CD4-positive, alpha-beta T cell treated with Interferon alpha-2 for 1 hour (primary cell): ENCODE results near the gene ZNF385B.
"Not testable (repeated sequence)": the region's sequence is repeated elsewhere in the genome, so short reads cannot be mapped to it uniquely, and the experiment has no call there.

Experiments used
- DNase-seq, 2 donors: peaks; one replicate each; pipeline ENCODE4 v3.0.0-alpha.2; 2020 to 2022

Gene ZNF385B

DNA sequence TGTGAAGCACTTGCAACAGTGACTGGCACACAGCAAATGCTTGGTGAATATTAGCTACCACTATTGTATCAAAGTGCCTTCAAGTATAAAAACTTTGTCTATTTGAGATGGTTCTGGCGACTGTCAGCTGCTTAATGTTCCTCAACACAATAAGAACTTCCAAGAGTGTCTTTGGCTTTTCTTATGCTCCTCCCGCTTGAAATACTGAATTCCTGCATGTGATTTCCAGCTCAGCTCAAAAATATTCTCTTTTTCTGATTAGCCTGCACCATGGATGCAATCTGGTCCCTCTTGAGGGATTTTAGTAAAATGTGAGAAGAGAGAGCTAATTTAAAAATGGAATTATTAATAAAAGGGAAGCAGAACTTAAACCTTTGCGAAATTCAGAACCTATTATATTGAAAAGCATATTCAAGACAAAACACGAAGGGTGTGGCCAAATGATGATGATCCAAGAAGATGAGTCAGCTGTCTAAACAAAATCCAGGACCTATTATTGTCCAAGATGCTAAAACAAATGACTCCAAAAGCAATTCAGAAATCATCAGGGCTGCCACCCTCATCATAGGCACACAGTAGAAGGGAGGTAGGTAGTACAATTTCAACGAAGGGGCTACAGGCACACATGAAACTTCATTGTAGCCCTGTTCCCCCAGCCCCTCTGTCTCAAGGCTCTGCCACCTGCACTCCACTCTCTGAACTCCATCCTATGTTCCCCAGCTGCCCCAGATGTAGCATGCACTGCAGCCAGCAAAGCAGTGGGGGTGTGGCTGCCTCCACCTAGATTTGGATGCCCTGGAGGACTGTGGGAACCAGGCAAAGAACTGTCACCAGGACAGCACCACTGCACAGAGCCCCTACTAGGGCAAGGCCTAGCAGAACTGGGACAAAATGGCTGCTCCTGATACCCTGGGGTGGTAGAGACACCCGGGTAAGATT lies 190.1 kb downstream of the ZNF385B start:
- no peak for DNase-seq

DNA sequence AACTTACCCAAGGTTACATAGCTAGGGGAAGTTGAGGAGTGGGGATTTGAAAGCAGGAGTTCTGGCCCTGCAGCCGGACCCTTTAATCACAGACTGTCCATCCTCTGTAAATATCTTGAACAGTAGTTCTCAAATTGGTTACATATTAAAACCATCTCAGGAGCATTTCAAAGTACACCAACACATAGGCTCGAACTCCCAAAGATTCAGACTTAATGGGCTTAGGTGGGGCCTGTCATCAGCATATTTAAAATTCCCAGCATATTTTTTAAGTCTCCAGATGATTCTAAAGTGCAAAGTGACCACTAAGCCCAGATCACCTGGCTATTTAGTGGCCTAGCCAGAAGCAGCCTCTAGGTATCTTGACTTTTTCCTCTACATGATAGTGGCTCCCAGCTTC lies 192.2 kb downstream of the ZNF385B start:
- DNase-seq = no peak

DNA sequence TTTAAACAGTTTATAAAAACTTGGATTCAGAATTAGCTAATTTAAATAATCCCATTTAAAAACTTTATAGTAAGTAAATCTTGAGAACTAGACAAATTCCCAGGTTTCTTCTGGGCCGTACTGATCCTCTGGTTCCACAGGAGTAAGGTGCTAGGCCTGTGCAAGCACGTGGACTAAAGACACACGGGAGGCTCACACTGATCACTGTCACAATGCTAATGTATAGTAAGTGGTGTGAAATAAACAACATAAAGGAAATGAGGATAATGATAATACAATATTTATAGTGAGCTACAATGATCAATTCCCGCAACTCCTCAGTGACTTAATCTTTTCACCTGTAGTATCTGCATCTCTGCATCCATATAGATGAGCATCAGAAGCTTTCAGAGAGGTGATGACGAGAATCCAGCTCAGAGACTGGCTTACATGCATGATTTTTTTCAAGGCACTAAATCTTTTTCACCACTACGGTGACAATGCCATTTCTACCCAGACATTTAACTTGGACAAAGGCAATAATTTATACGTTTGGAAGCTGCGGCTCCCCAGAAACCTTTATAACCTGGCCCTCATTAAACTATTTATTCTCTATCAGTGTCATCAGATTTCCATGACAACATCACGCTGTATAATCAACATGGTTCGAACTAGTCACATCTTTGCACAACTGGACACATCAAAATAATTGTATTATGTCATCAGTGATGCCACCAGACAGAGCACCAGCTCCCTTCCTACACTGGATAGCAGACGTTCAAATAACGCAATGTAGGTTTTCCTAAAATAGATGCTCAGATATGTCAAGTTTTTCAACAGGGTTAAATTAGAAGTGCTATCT lies 196.2 kb downstream of the ZNF385B start:
- no peak for DNase-seq

DNA sequence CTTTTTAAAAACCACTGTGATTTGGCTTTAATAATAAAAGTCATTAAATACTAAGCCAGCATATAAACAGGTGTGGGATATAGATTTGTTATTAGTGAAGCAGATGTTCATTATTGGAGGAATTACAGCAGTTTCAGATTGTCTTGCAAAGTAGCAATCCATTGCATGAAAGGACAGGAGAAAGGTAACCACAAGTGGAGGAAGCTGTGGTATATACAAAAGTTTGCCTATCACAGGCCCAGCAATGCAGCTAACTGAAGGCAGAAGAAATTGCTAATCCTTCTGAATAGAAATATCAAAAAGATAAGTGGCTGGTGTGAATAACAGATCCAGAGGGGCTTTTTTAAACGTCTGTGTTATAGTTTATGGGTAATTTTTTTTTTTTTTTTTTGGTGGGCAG lies 199.4 kb downstream of the ZNF385B start:
- no peak for DNase-seq

DNA sequence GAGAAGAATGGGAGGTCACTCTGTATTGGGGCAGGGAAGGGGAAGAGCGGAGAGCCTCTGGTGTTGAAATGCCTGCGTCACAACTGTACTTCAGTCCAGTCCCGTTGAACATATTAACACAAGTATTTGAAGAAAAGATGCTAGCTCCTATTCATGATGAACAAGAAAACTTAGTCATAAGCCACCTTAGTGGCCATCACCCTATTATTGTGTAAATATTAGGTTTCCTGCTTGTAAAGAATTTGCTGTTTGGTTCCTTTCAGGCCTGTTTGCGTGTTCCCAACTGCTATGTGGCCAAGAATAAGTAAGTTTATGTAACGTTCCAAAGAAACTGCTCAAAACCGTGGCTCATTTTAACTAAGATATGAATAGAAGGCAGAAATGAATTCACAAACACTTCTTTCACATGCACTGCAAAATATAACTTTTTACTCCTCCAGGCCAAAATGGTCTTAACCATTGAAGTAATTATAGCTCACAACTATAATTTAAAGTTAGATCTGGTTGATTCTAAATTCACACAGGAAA lies 204.3 kb downstream of the ZNF385B start:
- no peak for DNase-seq

DNA sequence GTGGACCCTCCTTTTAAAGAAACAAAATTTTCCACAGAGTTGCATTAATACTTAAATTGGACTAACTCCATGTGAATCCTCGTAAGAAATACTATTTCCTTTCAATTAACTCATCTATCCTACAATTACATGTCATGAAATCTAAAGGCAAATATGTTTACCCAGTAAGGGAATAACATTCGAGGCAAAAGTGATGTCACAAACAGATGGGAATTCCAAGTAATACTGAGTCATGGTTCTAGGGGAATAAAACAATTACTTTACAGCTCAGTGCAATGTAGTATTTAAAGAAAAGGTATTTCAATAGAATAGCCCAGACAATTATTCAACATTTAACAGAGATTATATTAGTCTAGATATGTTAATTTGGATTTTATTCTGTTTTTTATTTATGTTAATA lies 205.8 kb downstream of the ZNF385B start:
- DNase-seq = no peak

DNA sequence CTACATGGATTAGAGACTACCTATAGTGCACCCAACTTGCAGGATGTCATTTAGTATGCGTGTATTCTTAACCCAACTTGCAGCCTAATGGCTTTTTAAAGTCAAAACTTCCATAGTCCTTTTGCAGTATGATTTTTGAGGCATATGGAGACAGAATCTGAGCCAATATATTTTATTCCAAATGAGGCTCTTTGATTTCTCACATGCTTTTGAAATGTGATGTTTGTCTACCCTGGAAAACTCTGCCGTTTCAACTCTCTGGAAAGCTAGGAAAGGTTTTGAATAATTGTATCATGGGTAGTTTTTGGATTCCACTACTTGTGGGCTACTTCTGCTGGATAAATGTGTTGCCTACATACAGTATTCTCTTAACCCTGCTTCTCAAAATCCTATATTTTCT lies 206.6 kb downstream of the ZNF385B start:
- DNase-seq = no peak

DNA sequence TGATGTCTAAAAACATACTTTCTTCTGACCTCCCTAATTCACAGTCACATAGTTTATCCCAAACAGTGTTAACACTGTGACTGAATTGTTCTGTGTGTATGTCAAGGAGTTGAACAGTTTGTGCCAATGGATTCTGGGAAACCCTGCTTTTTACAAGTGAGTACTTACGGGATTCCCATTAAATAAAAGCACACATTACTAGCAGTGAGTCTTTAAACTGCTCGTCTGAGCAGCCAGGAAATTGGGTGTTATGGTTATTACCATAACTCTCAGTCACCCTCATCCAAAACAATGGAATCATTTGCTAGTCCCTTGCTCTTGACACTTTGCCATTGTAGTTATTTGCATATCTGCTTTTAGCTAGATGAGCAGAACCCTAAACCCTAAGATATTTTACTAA lies 209.1 kb downstream of the ZNF385B start:
- DNase-seq = no peak

DNA sequence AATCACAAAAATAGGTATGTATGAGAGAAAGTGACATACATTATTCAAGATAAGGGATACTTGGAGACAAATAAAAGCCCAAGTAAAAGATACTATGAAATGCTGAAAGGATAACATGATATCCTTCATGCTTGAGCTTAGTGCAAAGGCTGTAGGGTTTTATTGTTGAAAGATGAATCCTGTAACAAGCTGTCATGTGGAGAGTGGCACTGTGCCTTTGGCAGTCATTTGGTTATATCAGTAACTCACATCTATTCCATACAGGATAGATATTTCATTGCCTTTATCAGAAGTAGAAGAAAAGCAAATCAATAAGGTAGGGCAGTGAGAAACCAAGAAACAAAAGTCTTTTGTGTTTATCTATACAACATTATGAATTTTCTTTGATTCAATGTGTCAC lies 211.0 kb downstream of the ZNF385B start:
- no peak for DNase-seq

DNA sequence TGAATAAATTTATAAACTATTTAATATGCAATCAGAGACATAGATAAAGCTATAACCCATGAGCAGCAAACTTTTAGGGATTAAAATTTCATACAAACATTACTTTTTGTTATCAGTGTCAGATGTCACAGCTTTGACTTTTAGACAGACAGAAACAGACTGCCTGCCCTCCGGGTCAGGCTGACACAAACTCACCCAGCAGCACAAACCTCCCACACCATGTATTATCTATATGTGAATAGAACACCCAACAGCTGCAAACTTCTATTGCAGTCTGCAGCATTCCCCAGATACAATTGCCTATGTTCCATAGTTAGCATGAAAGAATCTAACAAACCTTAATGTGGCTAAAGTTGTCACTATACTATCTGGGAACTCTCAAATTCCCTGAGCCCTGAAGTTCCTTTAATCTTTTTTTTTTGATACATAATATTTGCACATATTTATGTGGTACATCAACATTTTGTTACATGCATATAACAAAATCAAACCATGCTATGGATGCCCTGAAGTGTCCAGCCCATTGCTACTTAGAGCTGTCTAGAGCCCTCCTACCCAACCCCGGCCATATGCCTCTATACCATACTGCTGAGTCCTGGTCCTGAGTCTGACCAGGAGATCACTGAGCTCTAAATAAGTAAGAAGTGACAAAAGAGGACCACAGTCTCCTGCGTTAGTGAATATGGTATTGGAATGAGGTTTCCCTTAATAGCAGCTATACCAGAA lies 214.4 kb downstream of the ZNF385B start:
- DNase-seq = no peak

DNA sequence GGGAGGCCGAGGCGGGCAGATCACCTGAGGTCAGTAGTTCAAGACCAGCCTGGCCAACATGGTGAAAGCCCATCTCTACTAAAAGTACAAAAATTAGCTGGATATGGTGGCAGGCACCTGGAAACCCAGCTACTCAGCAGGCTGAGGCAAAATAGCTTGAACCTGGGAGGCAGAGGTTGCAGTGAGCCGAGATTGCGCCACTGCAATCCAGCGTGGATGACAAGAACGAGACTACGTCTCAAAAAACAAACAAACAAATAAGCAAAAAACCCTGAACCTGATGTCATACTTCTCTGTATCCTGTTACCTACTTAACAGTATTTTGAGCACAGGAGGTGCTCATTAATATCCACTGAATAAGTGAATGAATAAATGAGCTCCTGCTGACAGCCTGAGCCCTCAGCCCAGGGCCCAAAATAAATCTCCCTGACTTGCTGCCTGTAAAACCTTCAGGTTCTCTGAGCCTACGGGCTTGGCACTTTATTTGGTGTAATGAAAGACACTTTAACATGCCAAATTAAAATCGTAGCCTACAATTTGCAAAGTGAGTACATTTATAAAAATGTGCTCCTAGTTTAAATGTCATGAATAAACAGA lies 215.1 kb downstream of the ZNF385B start:
- DNase-seq = no peak

DNA sequence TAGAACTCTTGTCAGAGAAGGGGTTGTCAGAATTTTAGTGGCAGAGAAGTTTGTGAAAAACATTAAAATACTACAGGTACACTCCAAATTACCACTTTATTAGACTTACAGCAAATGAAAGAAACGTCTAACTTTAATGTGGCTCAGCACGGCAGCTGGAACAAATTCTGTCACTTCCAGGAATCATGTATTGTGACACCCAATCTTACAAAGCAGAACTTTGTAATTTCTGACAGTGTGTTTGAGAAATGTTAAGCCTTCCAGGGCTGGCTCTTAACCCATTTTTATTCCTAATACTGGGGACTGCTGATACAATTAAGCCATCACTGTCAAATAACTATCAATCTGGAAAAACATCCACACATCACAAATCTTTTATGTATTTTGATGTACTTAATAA lies 216.4 kb downstream of the ZNF385B start:
- no peak for DNase-seq

DNA sequence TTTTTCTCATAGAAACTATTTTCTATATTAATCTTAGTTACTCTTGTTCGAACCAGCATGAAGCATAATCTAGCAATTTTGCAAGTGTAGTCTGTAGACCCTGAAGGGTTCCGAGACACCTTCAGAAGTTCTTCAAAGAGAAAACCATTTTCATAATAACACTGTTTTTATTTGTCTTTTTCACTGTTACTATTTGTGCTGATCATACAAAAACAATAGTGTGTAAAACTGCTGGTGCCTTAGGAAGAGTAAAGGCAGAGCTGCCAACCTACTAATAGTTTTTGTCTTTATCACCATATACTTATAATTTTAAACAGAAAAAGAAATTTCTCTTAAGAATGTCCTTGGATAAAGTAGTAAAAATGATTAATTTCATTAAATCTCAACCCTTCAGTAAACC lies 218.9 kb downstream of the ZNF385B start:
- no peak for DNase-seq

DNA sequence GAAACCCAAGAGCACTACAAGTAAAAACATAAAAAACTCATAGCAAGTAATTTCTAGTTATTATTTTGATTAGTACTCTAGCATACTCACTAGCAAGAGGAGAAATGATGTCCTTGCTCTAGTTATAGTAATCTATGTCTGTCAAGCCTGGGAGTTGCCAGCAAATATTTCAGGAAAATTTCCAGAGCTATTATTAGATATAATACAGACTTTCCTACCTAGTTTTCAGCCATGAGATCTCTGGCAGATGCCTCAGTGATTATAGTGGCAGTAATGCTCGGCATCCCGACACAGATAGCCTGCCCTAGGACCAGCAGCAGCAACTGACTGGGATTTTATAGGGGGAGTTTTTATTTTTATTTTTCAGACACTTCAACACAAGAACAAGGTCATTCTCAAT lies 224.4 kb downstream of the ZNF385B start:
- no peak for DNase-seq

DNA sequence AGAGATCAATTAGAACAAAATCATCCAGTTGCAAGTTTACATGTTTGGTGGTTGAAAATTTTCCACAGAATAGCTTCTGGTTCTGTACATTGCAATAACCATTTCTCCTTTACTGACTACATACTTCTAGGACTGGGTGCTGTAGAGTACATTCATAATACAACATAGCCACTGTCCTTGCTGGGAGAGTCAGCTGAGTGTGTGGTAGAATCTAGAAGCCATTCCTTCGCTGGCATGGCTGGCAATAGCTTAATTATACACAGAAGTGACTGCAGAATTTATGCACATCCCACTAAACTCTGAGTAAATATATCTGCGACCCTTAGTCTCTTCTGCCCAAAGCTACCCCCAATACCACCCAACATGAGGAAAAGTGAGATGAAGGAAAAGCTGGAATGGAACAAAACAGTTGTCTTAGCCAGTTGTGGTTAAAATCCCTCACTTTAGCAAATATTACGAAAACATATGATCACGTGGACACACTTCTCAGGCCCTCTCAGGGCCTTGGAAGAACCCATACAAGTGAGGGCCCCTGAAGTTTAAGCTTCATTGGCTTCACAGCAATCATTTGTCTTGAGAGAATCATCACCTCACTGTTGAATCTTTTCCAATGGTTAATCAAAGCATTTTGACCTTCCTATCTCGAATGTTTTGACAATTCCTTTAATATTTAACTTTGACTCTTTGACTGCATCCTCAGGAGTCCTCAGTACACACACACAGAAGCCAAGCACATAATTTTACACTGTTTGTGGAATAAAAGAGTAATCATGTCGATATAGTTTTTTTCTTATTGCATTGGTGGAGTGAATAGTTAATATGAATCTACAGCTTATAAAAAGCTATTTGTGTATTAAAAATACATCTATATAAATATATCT lies 225.1 kb downstream of the ZNF385B start:
- no peak for DNase-seq

DNA sequence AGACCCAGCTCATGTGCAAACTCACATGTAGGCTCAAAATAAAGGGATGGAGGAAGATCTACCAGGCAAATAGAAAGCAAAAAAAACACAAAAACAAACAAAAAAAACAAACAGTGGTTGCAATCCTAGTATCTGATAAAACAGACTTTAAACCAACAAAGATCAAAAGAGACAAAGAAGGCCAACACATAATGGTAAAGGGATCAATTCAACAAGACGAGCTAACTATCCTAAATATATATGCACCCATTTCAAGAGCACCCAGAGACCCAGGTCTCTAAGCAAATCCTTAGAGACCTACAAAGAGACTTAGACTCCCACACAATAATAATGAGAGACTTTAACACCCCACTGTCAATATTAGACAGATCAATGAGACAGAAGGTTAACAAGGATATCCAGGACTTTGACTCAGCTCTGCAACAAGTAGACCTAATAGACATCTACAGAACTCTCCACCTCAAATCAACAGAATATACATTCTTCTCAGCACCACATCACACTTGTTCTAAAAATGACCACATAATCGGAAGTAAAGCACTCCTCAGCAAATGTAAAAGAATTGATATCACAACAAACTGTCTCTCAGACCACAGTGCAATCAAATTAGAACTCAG lies 229.5 kb downstream of the ZNF385B start:
- not testable (repeated sequence) for DNase-seq

DNA sequence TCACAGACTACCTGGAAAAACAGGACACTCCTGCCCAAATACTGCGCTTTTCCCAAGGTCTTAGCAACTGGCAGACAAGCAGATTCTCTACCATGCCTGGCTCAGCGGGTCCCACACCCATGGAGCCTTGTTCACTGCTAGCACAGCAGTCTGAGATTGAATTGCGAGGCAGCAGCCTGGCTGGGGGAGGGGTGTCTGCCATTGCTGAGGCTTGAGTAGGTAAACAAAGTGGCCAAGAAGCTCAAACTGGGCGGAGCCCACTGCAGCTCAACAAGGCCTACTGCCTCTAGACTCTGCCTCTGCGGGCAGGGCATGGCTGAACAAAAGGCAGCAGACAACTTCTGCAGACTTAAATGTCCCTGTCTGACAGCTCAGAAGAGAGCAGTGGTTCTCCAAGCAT lies 231.6 kb downstream of the ZNF385B start:
- not testable (repeated sequence) for DNase-seq

DNA sequence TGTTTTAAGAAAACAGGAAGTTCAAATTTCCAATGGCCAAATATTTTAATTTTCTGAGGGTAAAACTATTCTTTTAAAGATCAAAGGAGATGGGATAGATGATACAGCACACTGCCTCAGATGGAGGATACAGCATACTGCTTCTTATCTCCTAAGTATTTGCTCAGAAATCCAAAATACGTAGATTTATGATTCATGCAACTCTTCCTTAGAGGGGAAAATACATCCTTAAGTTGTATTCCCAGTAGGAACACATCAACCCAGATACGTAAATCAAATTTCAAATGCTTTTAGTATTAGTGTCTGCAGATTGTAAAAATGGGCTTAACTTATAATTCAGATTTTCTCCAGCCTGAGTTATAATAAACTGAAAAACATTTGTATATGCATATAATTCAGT lies 235.2 kb downstream of the ZNF385B start:
- no peak for DNase-seq

DNA sequence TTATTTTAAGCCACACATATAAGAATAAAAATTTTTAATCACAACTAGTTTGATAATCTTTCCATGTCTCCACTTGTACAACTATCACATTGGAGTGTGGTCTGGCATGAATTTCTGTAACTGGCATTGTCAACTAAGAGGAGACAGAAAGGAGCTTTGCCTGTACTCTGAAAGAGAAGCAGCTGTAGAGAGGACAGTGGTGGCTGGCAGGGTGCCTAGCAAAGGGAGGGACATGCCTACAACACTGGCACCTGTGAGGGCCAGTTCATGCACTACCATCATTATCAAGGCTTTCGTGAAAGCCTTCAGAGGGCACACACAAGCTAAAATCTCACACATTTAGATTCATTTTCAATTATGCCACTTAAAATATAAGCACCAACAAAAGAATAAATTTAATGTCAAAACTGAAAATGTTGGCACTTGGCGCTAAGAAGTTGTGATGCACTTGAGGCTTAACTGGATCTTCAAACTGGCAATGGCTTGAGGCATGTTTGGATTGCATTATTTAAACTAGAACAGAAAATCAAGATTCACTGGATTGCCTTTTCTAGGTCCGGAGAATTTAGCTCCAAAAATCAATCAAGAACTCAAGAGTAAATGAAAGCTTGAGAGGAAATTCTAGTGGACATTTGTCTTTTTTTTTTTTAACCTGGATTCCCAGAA lies 238.6 kb downstream of the ZNF385B start:
- DNase-seq = no peak

DNA sequence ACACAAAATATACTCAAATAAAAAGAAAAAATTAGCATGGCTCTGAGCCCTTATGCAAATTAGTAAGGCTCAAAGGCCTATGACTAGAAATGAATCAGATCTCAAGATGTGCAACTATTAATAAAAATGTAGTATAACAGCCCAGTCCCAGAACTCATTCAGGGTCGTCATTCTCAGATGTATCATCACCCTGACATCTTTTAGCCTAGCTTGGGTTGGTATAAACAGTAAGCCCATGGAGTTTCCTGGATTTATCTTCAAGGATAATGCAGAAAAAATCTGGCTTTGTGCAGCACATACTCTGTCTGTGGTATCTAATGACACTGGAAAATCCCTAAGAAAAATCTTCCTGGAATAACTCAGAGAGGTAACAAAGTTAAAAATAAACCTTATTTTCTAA lies 239.3 kb downstream of the ZNF385B start:
- no peak for DNase-seq
